GM12878 (cell line): Measurements from ENCODE around the gene AGBL1. TPM values are rescaled to one million over a fixed set of nuclear protein-coding genes. Genes with fewer than 3 reads are reported as not detected.

ENCODE experiments used
- ATAC-seq: fragments of 200-7000 bp; cut with Tn5 transposase; 3 replicates; pipeline ENCODE4 v1.9.1; 2020; ENCODE audit warnings: mild to moderate bottlenecking, moderate library complexity
- BruUV-seq: library from RNA; stranded (reverse); fragments of 400-500 nt; replicated peaks from 2 replicates; lab custom pipeline; 2021; lab: Mats Ljungman, UMichigan
- CTCF ChIA-PET: fragments of 300-600 bp; sonication (Branson Sonifier 250); formaldehyde crosslinking; extraction: SDS; loops from one replicate; lab custom pipeline; 2021; ENCODE audit warnings: inconsistent platforms; lab: Yijun Ruan, JAX
- POLR2A ChIA-PET: fragments of 350-600 bp; formaldehyde crosslinking; extraction: SDS; loops from one replicate; lab custom pipeline; 2021; ENCODE audit warnings: inconsistent platforms; lab: Charles Lee
- RAD21 ChIA-PET: fragments of 300-600 bp; sonication (Branson Sonifier 250); formaldehyde crosslinking; loops from one replicate; lab custom pipeline; 2023; ENCODE audit warnings: antibody characterized with exemption; ENCODE audit not compliant: unreplicated experiment; lab: Charles Lee
- SMC1A ChIA-PET: fragments of 300-600 bp; sonication (Branson Sonifier 250); formaldehyde crosslinking; loops from one replicate; lab custom pipeline; 2023; ENCODE audit not compliant: unreplicated experiment, uncharacterized antibody; lab: Charles Lee
- DNase-seq: peaks from one replicate; pipeline ENCODE4 v3.0.0-alpha.2; 2011; ENCODE audit warnings: low read depth, low spot score
- FAIRE-seq: peaks from 3 replicates; lab custom pipeline; 2011; peaks lifted over from hg19 to GRCh38; lab: Jason Lieb, UNC
- H2AFZ ChIP-seq: 2 replicates; pipeline ENCODE4 v1.6.0; 2011; ENCODE audit warnings: low read depth, low read length, control low read depth; ENCODE audit not compliant: control insufficient read depth
- H3K27ac ChIP-seq: 2 replicates; pipeline ENCODE4 v1.5.1; 2011; ENCODE audit warnings: control low read depth; ENCODE audit not compliant: control insufficient read depth, insufficient read depth
- H3K27me3 ChIP-seq, 2 experiments: replicated peaks in 1 of 2; 2 replicates each; pipeline versions ENCODE4 v1.6.0 to v1.6.1; 2011; ENCODE audit warnings: low read length in 1 of 2; ENCODE audit not compliant: control insufficient read depth in 2 of 2, insufficient read depth in 2 of 2
- H3K36me3 ChIP-seq, 2 experiments: 2 replicates each; pipeline ENCODE4 v1.5.1; 2011; ENCODE audit warnings: low read length in 1 of 2; ENCODE audit not compliant: control insufficient read depth in 2 of 2, insufficient read depth in 2 of 2
- H3K4me1 ChIP-seq: 2 replicates; pipeline ENCODE4 v1.6.1; 2011; ENCODE audit warnings: mild to moderate bottlenecking, low read length, moderate library complexity, mixed read lengths; ENCODE audit not compliant: control insufficient read depth, insufficient read depth
- H3K4me2 ChIP-seq: 2 replicates; pipeline ENCODE4 v1.6.0; 2011; ENCODE audit warnings: control low read depth; ENCODE audit not compliant: control insufficient read depth, insufficient read depth
- H3K4me3 ChIP-seq: fragments of 200-600 bp; sonication (generic); 2 replicates; pipeline ENCODE4 v1.5.1; 2016
- H3K79me2 ChIP-seq: 2 replicates; pipeline ENCODE4 v1.6.0; 2011; ENCODE audit warnings: low read length; ENCODE audit not compliant: control insufficient read depth, insufficient read depth
- H3K9ac ChIP-seq: 2 replicates; pipeline ENCODE4 v1.8.0; 2011; ENCODE audit warnings: low read length, control low read depth, mixed read lengths; ENCODE audit not compliant: control insufficient read depth, insufficient read depth
- H3K9me3 ChIP-seq: replicated peaks from 3 replicates; pipeline ENCODE4 v1.5.1; 2011; ENCODE audit warnings: mild to moderate bottlenecking, low read length; ENCODE audit not compliant: control insufficient read depth, insufficient read depth
- H4K20me1 ChIP-seq: 2 replicates; pipeline ENCODE4 v1.6.0; 2011; ENCODE audit not compliant: control insufficient read depth, insufficient read depth
- BMI1 ChIP-seq: fragments of 450-650 bp; IDR thresholded peaks from 2 replicates; pipeline ENCODE4 v1.6.1; 2016; ENCODE audit warnings: mild to moderate bottlenecking, moderate library complexity, borderline replicate concordance
- EP300 ChIP-seq, 2 experiments: fragments of 150-350 bp in 1 of 2; IDR thresholded peaks; 2 replicates each; pipeline ENCODE4 v1.6.1; 2011 to 2012; ENCODE audit warnings: low read depth in 2 of 2, low read length in 2 of 2, borderline replicate concordance in 1 of 2, improper control_type of control experiment in 1 of 2, inconsistent platforms in 1 of 2; ENCODE audit not compliant: control insufficient read depth in 1 of 2
- JUNB ChIP-seq: IDR thresholded peaks from 2 replicates; pipeline ENCODE4 v1.6.1; 2016; ENCODE audit warnings: antibody characterized with exemption, mild to moderate bottlenecking
- MEF2B ChIP-seq: fragments of 450-650 bp; IDR thresholded peaks from 2 replicates; pipeline ENCODE4 v1.6.1; 2018; ENCODE audit warnings: mild to moderate bottlenecking, moderate library complexity; ENCODE audit not compliant: partially characterized antibody, poor library complexity, severe bottlenecking
- NR2C2 ChIP-seq: IDR thresholded peaks from 2 replicates; pipeline ENCODE4 v1.6.1; 2011; ENCODE audit warnings: borderline replicate concordance, low read depth; ENCODE audit not compliant: control insufficient read depth, insufficient read length
- RBBP5 ChIP-seq: fragments of 200-600 bp; sonication (generic); conservative IDR thresholded peaks from 2 replicates; pipeline ENCODE4 v1.6.1; 2016
- SMC3 ChIP-seq: IDR thresholded peaks from 2 replicates; pipeline ENCODE4 v1.6.1; 2011; ENCODE audit warnings: low read length, improper control_type of control experiment, borderline replicate concordance
- TARDBP ChIP-seq: IDR thresholded peaks from 2 replicates; pipeline ENCODE4 v1.6.1; 2016; ENCODE audit warnings: borderline replicate concordance
- WGBS: methylation state at CpG from one replicate; pipeline ENCODE4 v1.1.6; 2016; ENCODE audit warnings: low lambda C conversion rate; ENCODE audit not compliant: insufficient replicate concordance, insufficient coverage; ENCODE audit errors: missing lambda C conversion rate; 5-methylcytosine and 5-hydroxymethylcytosine counted together
- in situ Hi-C: fragments of 300-500 bp; cut with MboI; formaldehyde crosslinking; loops from 9 replicates; pipeline ENCODE4 v1.14.3; 2018; ENCODE audit warnings: mixed read lengths
- intact Hi-C: fragments of 100-400 bp; cut with micrococcal nuclease; formaldehyde crosslinking; loops from one replicate; pipeline ENCODE4 v1.14.2; 2022; ENCODE audit not compliant: unreplicated experiment
- polyA plus RNA-seq, 11 experiments: library from polyadenylated mRNA; depleted of rRNA in 4 of 11; unstranded in 6 of 11; stranded (reverse) in 5 of 11; fragments of >200 nt; fragmentation: Nextera tagmentation in 4 of 11; fragmentation: Illumina TruSeq in 1 of 11; extraction: Ambion mirVana in 4 of 11; extraction: Trizol in 1 of 11; gene quantifications; 1 replicate in 1 of 11; 2 replicates in 10 of 11; pipeline versions ENCODE4 v1.2.1 to v1.2.3, GENCODE V29; 2011 to 2016; ENCODE audit warnings: inconsistent platforms in 2 of 11, missing spikeins in 2 of 11, low read depth in 1 of 11
- total RNA-seq, 4 experiments: library from RNA; depleted of rRNA in 3 of 4; stranded (reverse); fragments of >200 nt in 3 of 4; fragmentation: Illumina TruSeq in 1 of 4; extraction: Trizol in 1 of 4; gene quantifications; 2 replicates each; pipeline versions ENCODE4 v1.2.1 to v1.2.3, GENCODE V29; 2013 to 2021
- TF ChIP-seq, protein P1 (sequence below): fragments of 450-650 bp; IDR thresholded peaks from 2 replicates; pipeline ENCODE4 v1.6.1; 2017; ENCODE audit warnings: mild to moderate bottlenecking, moderate library complexity
- TF ChIP-seq, protein P2 (sequence below): IDR thresholded peaks from 2 replicates; pipeline ENCODE4 v1.6.1; 2011; ENCODE audit warnings: borderline replicate concordance, low read depth, mild to moderate bottlenecking, moderate library complexity, mixed read lengths, low read length; ENCODE audit not compliant: insufficient read depth; ENCODE audit errors: extremely low read length

AGBL1 gene
- total and polyA plus RNA-seq, 10 of the 15 experiments (the other 5 are each of a cell fraction or from before 2014, with no cell fraction given): not detected

DNA sequence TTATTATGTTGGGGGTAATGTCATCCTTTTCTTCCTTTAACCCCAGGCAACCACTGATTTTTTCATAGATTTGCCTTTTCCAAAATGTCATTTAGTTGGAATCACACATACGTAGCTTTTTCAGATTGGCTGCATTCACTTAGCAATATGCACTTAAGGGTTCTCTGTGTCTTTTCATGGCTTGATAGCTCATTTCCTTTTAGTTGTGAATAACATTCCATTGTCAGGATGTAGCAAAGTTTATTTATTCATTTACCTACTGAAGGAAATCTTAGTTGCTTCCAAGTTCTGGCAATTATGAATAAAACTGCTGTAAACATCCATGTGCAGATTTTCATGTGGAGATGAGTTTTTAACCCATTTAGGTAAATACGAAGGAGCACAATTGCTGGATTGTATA lies 125.4 kb downstream of the AGBL1 start:
- ChIA-PET POLR2A (no interaction called here), CTCF (no interaction called here), SMC1A (no interaction called here), RAD21 (no interaction called here)
- no peak for FAIRE-seq
- H3K4me3 ChIP-seq: no peak overlapping the region
- no peaks in the 10 kb centered on the region for H3K4me1 ChIP-seq
- BruUV-seq: no TSS peak
- H3K27ac ChIP-seq: no peak overlapping the region
- no peaks in the 10 kb centered on the region for H3K9me3 ChIP-seq
- no peak for ATAC-seq
- no peaks in the 10 kb centered on the region for H3K36me3 ChIP-seq
- no peak overlapping the region for H3K9ac ChIP-seq
- TF ChIP-seq BMI1 (no peak), SMC3 (no peak), NR2C2 (no peak), EP300 (IDR thresholded peaks at IDR 0.05; ENCODE audit: borderline replicate concordance in 1 of 2, control insufficient read depth in 1 of 2, low read depth in 2 of 2, low read length in 2 of 2) (no peak), JUNB (no peak), RBBP5 (no peak), MEF2B (no peak), TARDBP (no peak)
- TF ChIP-seq, protein P1, sequence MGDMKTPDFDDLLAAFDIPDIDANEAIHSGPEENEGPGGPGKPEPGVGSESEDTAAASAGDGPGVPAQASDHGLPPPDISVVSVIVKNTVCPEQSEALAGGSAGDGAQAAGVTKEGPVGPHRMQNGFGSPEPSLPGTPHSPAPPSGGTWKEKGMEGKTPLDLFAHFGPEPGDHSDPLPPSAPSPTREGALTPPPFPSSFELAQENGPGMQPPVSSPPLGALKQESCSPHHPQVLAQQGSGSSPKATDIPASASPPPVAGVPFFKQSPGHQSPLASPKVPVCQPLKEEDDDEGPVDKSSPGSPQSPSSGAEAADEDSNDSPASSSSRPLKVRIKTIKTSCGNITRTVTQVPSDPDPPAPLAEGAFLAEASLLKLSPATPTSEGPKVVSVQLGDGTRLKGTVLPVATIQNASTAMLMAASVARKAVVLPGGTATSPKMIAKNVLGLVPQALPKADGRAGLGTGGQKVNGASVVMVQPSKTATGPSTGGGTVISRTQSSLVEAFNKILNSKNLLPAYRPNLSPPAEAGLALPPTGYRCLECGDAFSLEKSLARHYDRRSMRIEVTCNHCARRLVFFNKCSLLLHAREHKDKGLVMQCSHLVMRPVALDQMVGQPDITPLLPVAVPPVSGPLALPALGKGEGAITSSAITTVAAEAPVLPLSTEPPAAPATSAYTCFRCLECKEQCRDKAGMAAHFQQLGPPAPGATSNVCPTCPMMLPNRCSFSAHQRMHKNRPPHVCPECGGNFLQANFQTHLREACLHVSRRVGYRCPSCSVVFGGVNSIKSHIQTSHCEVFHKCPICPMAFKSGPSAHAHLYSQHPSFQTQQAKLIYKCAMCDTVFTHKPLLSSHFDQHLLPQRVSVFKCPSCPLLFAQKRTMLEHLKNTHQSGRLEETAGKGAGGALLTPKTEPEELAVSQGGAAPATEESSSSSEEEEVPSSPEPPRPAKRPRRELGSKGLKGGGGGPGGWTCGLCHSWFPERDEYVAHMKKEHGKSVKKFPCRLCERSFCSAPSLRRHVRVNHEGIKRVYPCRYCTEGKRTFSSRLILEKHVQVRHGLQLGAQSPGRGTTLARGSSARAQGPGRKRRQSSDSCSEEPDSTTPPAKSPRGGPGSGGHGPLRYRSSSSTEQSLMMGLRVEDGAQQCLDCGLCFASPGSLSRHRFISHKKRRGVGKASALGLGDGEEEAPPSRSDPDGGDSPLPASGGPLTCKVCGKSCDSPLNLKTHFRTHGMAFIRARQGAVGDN: no peak
- TF ChIP-seq, protein P2, sequence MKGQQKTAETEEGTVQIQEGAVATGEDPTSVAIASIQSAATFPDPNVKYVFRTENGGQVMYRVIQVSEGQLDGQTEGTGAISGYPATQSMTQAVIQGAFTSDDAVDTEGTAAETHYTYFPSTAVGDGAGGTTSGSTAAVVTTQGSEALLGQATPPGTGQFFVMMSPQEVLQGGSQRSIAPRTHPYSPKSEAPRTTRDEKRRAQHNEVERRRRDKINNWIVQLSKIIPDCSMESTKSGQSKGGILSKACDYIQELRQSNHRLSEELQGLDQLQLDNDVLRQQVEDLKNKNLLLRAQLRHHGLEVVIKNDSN: no peak
- no peaks in the 10 kb centered on the region for H3K27me3 ChIP-seq
- no peak overlapping the region for H3K4me2 ChIP-seq
- H2AFZ ChIP-seq: no peak overlapping the region
- no peaks in the 10 kb centered on the region for H3K79me2 ChIP-seq
- H4K20me1 ChIP-seq: no peaks in the 10 kb centered on the region
- in situ Hi-C loops: no loop called here
- DNase-seq: no peak
- 40% methylated on average over 2 of the region's 2 CpGs for WGBS
- intact Hi-C loops: no loop called here
